HepG2 (cell line): ENCODE measurements around the gene ACAP2. TPM values are rescaled to one million over a fixed set of nuclear protein-coding genes. Genes with fewer than 3 reads are reported as not detected.
A peak's percentile ranks its signal among the peaks of the same experiment; 100 is the strongest.

Experiments used
- ATAC-seq: fragments of 200-7000 bp; cut with Tn5 transposase; 3 replicates; pipeline ENCODE4 v1.9.1; 2020; ENCODE audit warnings: mild to moderate bottlenecking, moderate library complexity
- BruUV-seq: library from RNA; stranded (reverse); fragments of 400-500 nt; replicated peaks from 2 replicates; lab custom pipeline; 2021; lab: Mats Ljungman, UMichigan
- CTCF ChIA-PET: fragments of 300-600 bp; formaldehyde crosslinking; extraction: SDS; loops from one replicate; lab custom pipeline; 2021; ENCODE audit warnings: low total read pairs, inconsistent platforms, low intra/inter-chr PET ratio; lab: Yijun Ruan, JAX
- POLR2A ChIA-PET: fragments of 350-600 bp; sonication (Branson Sonifier 250); formaldehyde crosslinking; loops from one replicate; lab custom pipeline; 2020; ENCODE audit warnings: antibody characterized with exemption, inconsistent platforms; lab: Yijun Ruan, JAX
- DNase-seq: peaks from one replicate; pipeline ENCODE4 v3.0.0-alpha.2; 2015; ENCODE audit warnings: low spot score
- FAIRE-seq: peaks from 3 replicates; lab custom pipeline; 2011; peaks lifted over from hg19 to GRCh38; lab: Jason Lieb, UNC
- H2AFZ ChIP-seq: one replicate; pipeline ENCODE4 v1.6.1; 2011; ENCODE audit warnings: low read length, inconsistent platforms
- H3K27ac ChIP-seq: fragments of 300-600 bp; 3 replicates; pipeline ENCODE4 v1.8.0; 2011; ENCODE audit warnings: mixed run types, mild to moderate bottlenecking, mixed read lengths, low read length, inconsistent platforms; ENCODE audit not compliant: insufficient read depth; ENCODE audit errors: extremely low read length
- H3K27me3 ChIP-seq, 2 experiments: fragments of 200-600 bp in 1 of 2; 2 replicates in 1 of 2; 3 replicates in 1 of 2; pipeline versions ENCODE4 v1.6.0 to v1.8.0; 2011; ENCODE audit warnings: low read length in 2 of 2, mild to moderate bottlenecking in 2 of 2, moderate library complexity in 2 of 2, inconsistent platforms in 1 of 2; ENCODE audit not compliant: insufficient read depth in 2 of 2, control insufficient read depth in 1 of 2
- H3K36me3 ChIP-seq, 2 experiments: fragments of 200-600 bp in 1 of 2; replicated peaks in 1 of 2; 2 replicates in 1 of 2; 3 replicates in 1 of 2; pipeline versions ENCODE4 v1.5.1 to v1.8.0; 2011; ENCODE audit warnings: low read length in 2 of 2, inconsistent platforms in 1 of 2; ENCODE audit not compliant: insufficient read depth in 2 of 2, control insufficient read depth in 1 of 2
- H3K4me1 ChIP-seq: 2 replicates; pipeline ENCODE4 v1.5.1; 2012; ENCODE audit warnings: low read length, inconsistent platforms; ENCODE audit not compliant: insufficient read depth
- H3K4me2 ChIP-seq: 2 replicates; pipeline ENCODE4 v1.6.0; 2011; ENCODE audit warnings: low read depth, low read length, inconsistent platforms
- H3K4me3 ChIP-seq, 3 experiments: fragments of 200-600 bp in 1 of 3; sonication (generic), shearing (Covaris generic) in 1 of 3; replicated peaks in 1 of 3; 2 replicates each; pipeline ENCODE4 v1.5.1; 2011 to 2016; ENCODE audit warnings: low read length in 3 of 3, inconsistent platforms in 2 of 3, low read depth in 2 of 3, mild to moderate bottlenecking in 2 of 3, control low read depth in 1 of 3, mixed read lengths in 1 of 3; ENCODE audit not compliant: insufficient read depth in 1 of 3
- H3K79me2 ChIP-seq: one replicate; pipeline ENCODE4 v1.6.1; 2011; ENCODE audit warnings: low read length, inconsistent platforms; ENCODE audit not compliant: insufficient read depth
- H3K9ac ChIP-seq: 2 replicates; pipeline ENCODE4 v1.6.0; 2011; ENCODE audit warnings: mild to moderate bottlenecking, low read depth, low read length, inconsistent platforms; ENCODE audit not compliant: insufficient read depth
- H3K9me3 ChIP-seq: 2 replicates; pipeline ENCODE4 v1.5.1; 2012; ENCODE audit warnings: mild to moderate bottlenecking, low read length
- H4K20me1 ChIP-seq: 2 replicates; pipeline ENCODE4 v1.6.0; 2011; ENCODE audit warnings: inconsistent platforms, mild to moderate bottlenecking, low read length, moderate library complexity; ENCODE audit not compliant: insufficient read depth
- ATF7 ChIP-seq, 2 experiments: fragments of 450-650 bp in 1 of 2; sonication (generic) in 1 of 2; formaldehyde crosslinking in 1 of 2; IDR thresholded peaks; 2 replicates each; pipeline versions ENCODE4 v1.4.0 to v1.6.1; 2016 to 2020; ENCODE audit warnings: antibody characterized with exemption in 1 of 2, mild to moderate bottlenecking in 1 of 2, missing genetic modification reagents in 1 of 2
- GABPB1 ChIP-seq: IDR thresholded peaks from 2 replicates; pipeline ENCODE4 v1.6.1; 2016; ENCODE audit warnings: mild to moderate bottlenecking, missing genetic modification reagents, moderate library complexity, missing compliant biosample characterization
- ZFP90 ChIP-seq: sonication (generic); formaldehyde crosslinking; IDR thresholded peaks from 2 replicates; pipeline ENCODE4 v1.8.0; 2022; ENCODE audit warnings: missing genetic modification reagents, mild to moderate bottlenecking, inconsistent platforms, borderline replicate concordance
- ZFP91 ChIP-seq: sonication (generic); formaldehyde crosslinking; IDR thresholded peaks from 2 replicates; pipeline ENCODE4 v1.9.0; 2022; ENCODE audit warnings: missing genetic modification reagents, mild to moderate bottlenecking, borderline replicate concordance
- ZNF350 ChIP-seq: sonication (generic); formaldehyde crosslinking; IDR thresholded peaks from 2 replicates; pipeline ENCODE4 v1.4.0; 2020; ENCODE audit warnings: mild to moderate bottlenecking, low read depth, missing genetic modification reagents, borderline replicate concordance
- ZNF563 ChIP-seq: sonication (generic); formaldehyde crosslinking; IDR thresholded peaks from 2 replicates; pipeline ENCODE4 v1.8.0; 2022; ENCODE audit warnings: mild to moderate bottlenecking, moderate library complexity, missing genetic modification reagents
- WGBS: methylation state at CpG from one replicate; pipeline ENCODE4 v1.1.6; 2017; ENCODE audit warnings: low lambda C conversion rate; 5-methylcytosine and 5-hydroxymethylcytosine counted together
- in situ Hi-C: cut with HindIII; loops from 2 replicates; pipeline ENCODE4 v1.10.0; 2017; ENCODE audit warnings: low pct_unique_long_range_greater_than_20kb; ENCODE audit not compliant: extremely low pct_ligation_motif_present
- intact Hi-C: fragments of 100-400 bp; cut with micrococcal nuclease; formaldehyde crosslinking; loops from one replicate; pipeline ENCODE4 v1.10.0; 2022; ENCODE audit not compliant: unreplicated experiment
- polyA plus RNA-seq, 8 experiments: library from polyadenylated mRNA; depleted of rRNA in 3 of 8; stranded (reverse) in 7 of 8; unstranded in 1 of 8; fragments of >200 nt; fragmentation: Illumina TruSeq in 4 of 8; extraction: Trizol in 4 of 8; gene quantifications; 2 replicates each; pipeline versions ENCODE4 v1.2.1 to v1.2.3, GENCODE V29; 2011 to 2016; ENCODE audit warnings: low read depth in 4 of 8, missing spikeins in 1 of 8, mixed read lengths in 1 of 8; ENCODE audit not compliant: insufficient read depth in 1 of 8
- total RNA-seq, 5 experiments: library from RNA; depleted of rRNA; stranded (reverse); fragments of >200 nt; fragmentation: Illumina TruSeq; extraction: Trizol; gene quantifications; 2 replicates each; pipeline ENCODE4 v1.2.3, GENCODE V29; 2016; ENCODE audit warnings: low read depth in 1 of 5

Gene ACAP2
- total and polyA plus RNA-seq, 2 of the 13 experiments (the other 11 are each of a cell fraction or from before 2014, with no cell fraction given): 7.3 to 23.9 TPM

GRCh38 chr3:195236801-195237570 lies 205.8 kb downstream of the ACAP2 start:
- in situ Hi-C loops: no loop called here
- Histone ChIP-seq H3K27ac (no peak overlapping the region), H3K9ac (no peak overlapping the region), H3K36me3 (peaks cover 0 to 9% of the 10 kb centered on the region in 2 experiments; a peak in 3 of 5 replicates), H3K4me1 (no peaks in the 10 kb centered on the region; the same call in 1 of the 2 replicates), H4K20me1 (no peaks in the 10 kb centered on the region), H2AFZ (no peak overlapping the region), H3K4me3 (no peak overlapping the region), H3K9me3 (peaks cover 11% of the 10 kb centered on the region), H3K27me3 (no peaks in the 10 kb centered on the region), H3K4me2 (no peak overlapping the region), H3K79me2 (no peaks in the 10 kb centered on the region)
- BruUV-seq: no TSS peak
- POLR2A ChIA-PET: no interaction called here
- CTCF ChIA-PET: no interaction called here
- WGBS: 97% methylated on average over 8 of the region's 10 CpGs
- TF ChIP-seq ZFP91 (CRISPR knock-in tag) (no peak), ZNF563 (CRISPR knock-in tag) (peak; percentile 99), GABPB1 (no peak), ZFP90 (CRISPR knock-in tag) (no peak), ZNF350 (CRISPR knock-in tag) (no peak), ATF7 (IDR thresholded peaks at IDR 0.05) (no peak), ATF7 (CRISPR knock-in tag; IDR thresholded peaks at IDR 0.05) (no peak)
- intact Hi-C loops: no loop called here
- ATAC-seq: no peak
- FAIRE-seq: no peak
- DNase-seq: no peak
